ENCODE results near the gene INPP5A.

- TF ChIP-seq POLR2AphosphoS5 (IDR thresholded peaks at IDR 0.05): no peak
- no peak for TF ChIP-seq CTCF (IDR thresholded peaks at IDR 0.05)
- no peak for TF ChIP-seq POLR2A (IDR thresholded peaks at IDR 0.05)
- TF ChIP-seq EP300 (IDR thresholded peaks at IDR 0.05): no peak
Observed at GRCh38 chr10:132555648-132556575, 18.3 kb downstream of the INPP5A start.

All from upper lobe of left lung (tissue), 4 donors.